ENCODE results near the gene RPE. TPM values are rescaled to one million over a fixed set of nuclear protein-coding genes. Genes with fewer than 3 reads are reported as not detected.

The RPE gene
- total and polyA plus RNA-seq, 11 donors = 5.8 to 29.8 (median 17.0) TPM

GRCh38 chr2:210050885-210051284, 48.4 kb downstream of the RPE start:
- Histone ChIP-seq H3K9me3 (peaks cover 0 to 34% (median 12%) of the 10 kb centered on the region in 12 donors), H3K4me1 (peaks cover 0 to 5% (median 0%) of the 10 kb centered on the region in 12 donors), H3K36me3 (peaks cover 0 to 30% (median 3%) of the 10 kb centered on the region in 9 donors), H3K27me3 (no peaks in the 10 kb centered on the region), H3K27ac (no peak overlapping the region), H3K4me3 (no peak overlapping the region)
- intact Hi-C loops (cut with DNase I) = no loop called here
- ATAC-seq = no peak
- whole genome bisulfite sequencing, 4 donors = 96 to 100% (median 100%) methylated on average over 1 of the region's 1 CpG
- no peak for DNase-seq
- TF ChIP-seq CTCF (IDR thresholded peaks at IDR 0.05) = no peak
- TF ChIP-seq POLR2A (IDR thresholded peaks at IDR 0.05) = no peak

GRCh38 chr2:210054696-210055095, 52.3 kb downstream of the RPE start:
- Histone ChIP-seq H3K9me3 (peaks cover 0 to 21% (median 11%) of the 10 kb centered on the region in 12 donors), H3K4me1 (peaks cover 0 to 2% (median 0%) of the 10 kb centered on the region in 12 donors), H3K27ac (no peak overlapping the region), H3K4me3 (no peak overlapping the region), H3K36me3 (peaks cover 0 to 24% (median 3%) of the 10 kb centered on the region in 9 donors), H3K27me3 (no peaks in the 10 kb centered on the region)
- intact Hi-C loops (cut with DNase I) = no loop called here
- no peak for ATAC-seq
- TF ChIP-seq CTCF (IDR thresholded peaks at IDR 0.05) (no peak), POLR2A (IDR thresholded peaks at IDR 0.05) (no peak)
- DNase-seq = no peak
- 93 to 98% (median 95%) methylated on average over 1 of the region's 1 CpG for WGBS, 4 donors

- intact Hi-C loops (cut with DNase I) = no loop called here
- H3K9me3 ChIP-seq = peaks cover 0 to 21% (median 11%) of the 10 kb centered on the region in 12 donors
- no peaks in the 10 kb centered on the region for H3K27me3 ChIP-seq
- ATAC-seq = no peak
- no peak for DNase-seq
- TF ChIP-seq POLR2A (IDR thresholded peaks at IDR 0.05) = no peak
- no peak for TF ChIP-seq CTCF (IDR thresholded peaks at IDR 0.05)
- no peak overlapping the region for H3K27ac ChIP-seq
- H3K4me3 ChIP-seq = no peak overlapping the region
- peaks cover 0 to 24% (median 3%) of the 10 kb centered on the region in 9 donors for H3K36me3 ChIP-seq
- 93 to 100% (median 96%) methylated on average over 3 of the region's 3 CpGs for WGBS, 4 donors
- no peaks in the 10 kb centered on the region for H3K4me1 ChIP-seq
These were observed 53.4 kb downstream of the RPE start for GRCh38 chr2:210055825-210056224.

GRCh38 chr2:210063306-210063705, 60.9 kb downstream of the RPE start:
- Histone ChIP-seq H3K9me3 (no peaks in the 10 kb centered on the region), H3K36me3 (peaks cover 0 to 14% (median 5%) of the 10 kb centered on the region in 9 donors), H3K27me3 (no peaks in the 10 kb centered on the region), H3K4me3 (no peak overlapping the region), H3K4me1 (no peaks in the 10 kb centered on the region), H3K27ac (no peak overlapping the region)
- intact Hi-C loops (cut with DNase I) = no loop called here
- no peak for ATAC-seq
- no peak for TF ChIP-seq POLR2A (IDR thresholded peaks at IDR 0.05)
- no peak for TF ChIP-seq CTCF (IDR thresholded peaks at IDR 0.05)
- 94 to 98% (median 96%) methylated on average over 2 of the region's 2 CpGs for WGBS, 4 donors
- no peak for DNase-seq

Other genes starting within 250 kb of the RPE start
- gene UNC80, start 230.8 kb upstream of the RPE start, total RNA-seq = 1 to 10 TPM in 1 of 9 donors, under 1 TPM in 3, not detected in 5; 0.27 to 1.4 (median 0.62) TPM
- under 1 TPM in 1 of 2 donors, not detected in 1; 0.04 TPM for gene UNC80, start 230.8 kb upstream of the RPE start, polyA plus RNA-seq
- 10 to 100 TPM; 12.0 to 24.9 (median 18.0) TPM for gene KANSL1L, start 168.8 kb downstream of the RPE start, total RNA-seq
- gene KANSL1L, start 168.8 kb downstream of the RPE start, polyA plus RNA-seq = 1 to 10 TPM; 6.1 to 6.3 TPM
- 1 to 10 TPM in 3 of 9 donors, under 1 TPM in 6; 0.43 to 2.8 (median 0.49) TPM for gene ACADL, start 222.8 kb downstream of the RPE start, total RNA-seq
- under 1 TPM; 0.21 to 0.88 TPM for gene ACADL, start 222.8 kb downstream of the RPE start, polyA plus RNA-seq